ENCODE measurements around the gene RMRP.

RMRP gene

GRCh38 chr9:35681341-35682002 lies 23.7 kb upstream of the RMRP start:
- TF ChIP-seq CTCF (IDR thresholded peaks at IDR 0.05; ENCODE audit: low read depth, low read length): no peak
- H3K4me3 ChIP-seq (ENCODE audit: low read depth, low read length): no peak overlapping the region

GRCh38 chr9:35680331-35681105 lies 22.7 kb upstream of the RMRP start:
- H3K4me3 ChIP-seq (ENCODE audit: low read depth, low read length): no peak overlapping the region
- TF ChIP-seq CTCF (IDR thresholded peaks at IDR 0.05; ENCODE audit: low read depth, low read length): no peak

- H3K4me3 ChIP-seq (ENCODE audit: low read depth, low read length): no peak overlapping the region
- no peak for TF ChIP-seq CTCF (IDR thresholded peaks at IDR 0.05; ENCODE audit: low read depth, low read length)
Measured at GRCh38 chr9:35679766-35680330, 22.0 kb upstream of the RMRP start.

GRCh38 chr9:35679091-35679490 lies 21.3 kb upstream of the RMRP start:
- TF ChIP-seq CTCF (IDR thresholded peaks at IDR 0.05; ENCODE audit: low read depth, low read length): no peak
- no peak overlapping the region for H3K4me3 ChIP-seq (ENCODE audit: low read depth, low read length)

GRCh38 chr9:35675732-35676392 lies 18.0 kb upstream of the RMRP start:
- no peak overlapping the region for H3K4me3 ChIP-seq (ENCODE audit: low read depth, low read length)
- no peak for TF ChIP-seq CTCF (IDR thresholded peaks at IDR 0.05; ENCODE audit: low read depth, low read length)

GRCh38 chr9:35675204-35675603 lies 17.4 kb upstream of the RMRP start:
- H3K4me3 ChIP-seq (ENCODE audit: low read depth, low read length): no peak overlapping the region
- no peak for TF ChIP-seq CTCF (IDR thresholded peaks at IDR 0.05; ENCODE audit: low read depth, low read length)

- H3K4me3 ChIP-seq (ENCODE audit: low read depth, low read length): no peak overlapping the region
Measured at GRCh38 chr9:35674025-35674361, 16.2 kb upstream of the RMRP start.

More at GRCh38 chr9:35674025-35674361, 16.2 kb upstream of the RMRP start:
- TF ChIP-seq CTCF (IDR thresholded peaks at IDR 0.05; ENCODE audit: low read depth, low read length): no peak
